Esophagus muscularis mucosa (tissue), 4 donors: ENCODE results near the gene RAD51B. TPM values are rescaled to one million over a fixed set of nuclear protein-coding genes. Genes with fewer than 3 reads are reported as not detected.

ENCODE experiments used
- DNase-seq: peaks from one replicate; pipeline ENCODE4 v3.0.0-alpha.2; 2017; ENCODE audit errors: extremely low spot score
- H3K27ac ChIP-seq, 4 donors: fragments of 200-600 bp; sonication (generic); replicated peaks in 1 of 4; 1 replicate in 3 of 4; 2 replicates in 1 of 4; pipeline ENCODE4 v1.5.1; 2016 to 2019; ENCODE audit warnings: mild to moderate bottlenecking in 1 of 4
- H3K27me3 ChIP-seq, 4 donors: fragments of 200-600 bp; sonication (generic); one replicate each; pipeline versions ENCODE4 v1.5.1 to v1.6.0; 2016 to 2019
- H3K36me3 ChIP-seq, 4 donors: fragments of 200-600 bp; sonication (generic); one replicate each; pipeline ENCODE4 v1.5.1; 2016 to 2019
- H3K4me1 ChIP-seq, 4 donors: fragments of 200-600 bp; sonication (generic); one replicate each; pipeline ENCODE4 v1.5.1; 2016 to 2019
- H3K4me3 ChIP-seq, 4 donors: fragments of 200-600 bp; sonication (generic); 1 replicate in 2 of 4; 2 replicates in 2 of 4; pipeline ENCODE4 v1.5.1; 2016 to 2019; ENCODE audit warnings: mild to moderate bottlenecking in 4 of 4, moderate library complexity in 1 of 4
- H3K9me3 ChIP-seq, 4 donors: fragments of 200-600 bp; sonication (generic); 1 replicate in 3 of 4; 2 replicates in 1 of 4; pipeline ENCODE4 v1.5.1; 2016 to 2019
- CTCF ChIP-seq, 3 experiments: fragments of 200-600 bp in 2 of 3; fragments of 450-650 bp in 1 of 3; sonication (generic) in 2 of 3; IDR thresholded peaks; one replicate each; pipeline ENCODE4 v1.5.1; 2017 to 2019; ENCODE audit warnings: antibody characterized with exemption in 3 of 3, mild to moderate bottlenecking in 2 of 3, moderate library complexity in 1 of 3
- EP300 ChIP-seq: sonication (generic); formaldehyde crosslinking; IDR thresholded peaks from one replicate; pipeline ENCODE4 v1.6.1; 2017; ENCODE audit warnings: antibody characterized with exemption
- POLR2A ChIP-seq: fragments of 450-650 bp; IDR thresholded peaks from one replicate; pipeline ENCODE4 v1.6.1; 2017; ENCODE audit warnings: antibody characterized with exemption, moderate library complexity, mild to moderate bottlenecking, low read depth
- POLR2AphosphoS5 ChIP-seq, 2 donors: sonication (generic); formaldehyde crosslinking; IDR thresholded peaks; one replicate each; pipeline ENCODE4 v1.6.1; 2017; ENCODE audit warnings: antibody characterized with exemption in 2 of 2
- WGBS: methylation state at CpG from one replicate; pipeline ENCODE4 v1.1.5; 2018; 5-methylcytosine and 5-hydroxymethylcytosine counted together
- intact Hi-C: fragments of 100-400 bp; cut with DNase I; formaldehyde crosslinking; loops from one replicate; pipeline ENCODE4 v1.15.1; 2023
- total RNA-seq, 4 donors: library from RNA; depleted of rRNA; stranded (reverse); fragments of >200 nt; gene quantifications; one replicate each; pipeline versions ENCODE4 v1.1.0 to v1.2.1, GENCODE V29; 2016

The RAD51B gene
- total RNA-seq, 4 donors from 2014 or later: 2.8 to 11.1 (median 5.1) TPM

- H3K36me3 ChIP-seq: no peaks in the 10 kb centered on the region
- peaks cover 11 to 31% (median 31%) of the 10 kb centered on the region in 4 donors for H3K4me1 ChIP-seq
- intact Hi-C loops: no loop called here
- 93% methylated on average over 1 of the region's 1 CpG for WGBS
- TF ChIP-seq POLR2AphosphoS5 (IDR thresholded peaks at IDR 0.05) (no peak), EP300 (no peak), POLR2A (no peak), CTCF (IDR thresholded peaks at IDR 0.05) (no peak)
- DNase-seq: no peak
- H3K9me3 ChIP-seq: no peaks in the 10 kb centered on the region
- H3K4me3 ChIP-seq: no peak overlapping the region
- no peaks in the 10 kb centered on the region for H3K27me3 ChIP-seq
- H3K27ac ChIP-seq: peak overlapping the region; percentile 74 to 79 (median 76)
These were observed 538.9 kb downstream of the RAD51B start for GRCh38 chr14:68358500-68358899.

DNA sequence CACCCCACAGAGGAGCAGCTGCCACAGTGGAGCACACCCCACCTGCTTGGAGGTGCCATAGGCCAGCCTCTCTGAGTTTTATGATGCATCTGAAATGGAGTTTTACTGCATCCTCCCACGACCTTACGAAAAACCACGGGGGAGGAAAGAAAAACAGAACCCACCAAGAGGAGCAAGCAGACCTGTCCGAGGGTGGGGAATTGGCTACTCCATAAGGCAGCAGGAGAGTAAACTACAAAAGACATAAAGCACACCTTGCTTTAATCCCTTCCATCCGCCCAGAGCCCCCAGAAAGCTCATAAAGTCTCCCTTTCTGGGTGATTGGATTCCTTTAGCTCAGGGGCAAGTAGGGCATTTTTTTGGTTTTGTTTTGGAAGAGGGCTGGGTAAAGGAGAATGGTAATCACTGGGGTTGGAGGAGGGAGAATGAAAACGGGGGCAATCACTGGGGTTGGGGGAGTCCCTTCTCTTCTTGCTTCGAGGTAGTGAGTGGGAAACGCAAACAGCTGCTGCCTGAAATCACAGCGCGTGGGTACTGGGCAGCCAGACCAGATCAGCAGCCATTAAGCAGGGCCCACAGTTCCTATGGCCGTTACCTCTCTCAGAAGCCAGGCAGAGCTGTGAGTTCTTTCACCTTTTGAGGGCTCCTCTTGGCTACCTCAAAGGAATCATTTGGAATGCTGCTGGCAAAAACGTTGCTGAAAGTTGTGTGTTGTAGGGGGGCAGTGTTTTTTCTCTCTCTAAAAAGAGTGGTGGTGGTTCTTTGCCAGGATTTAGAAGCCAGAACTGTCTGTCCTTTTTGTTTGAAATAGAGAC, 539.6 kb downstream of the RAD51B start:
- TF ChIP-seq EP300 (no peak), POLR2A (no peak), POLR2AphosphoS5 (IDR thresholded peaks at IDR 0.05) (no peak), CTCF (IDR thresholded peaks at IDR 0.05) (no peak)

DNA sequence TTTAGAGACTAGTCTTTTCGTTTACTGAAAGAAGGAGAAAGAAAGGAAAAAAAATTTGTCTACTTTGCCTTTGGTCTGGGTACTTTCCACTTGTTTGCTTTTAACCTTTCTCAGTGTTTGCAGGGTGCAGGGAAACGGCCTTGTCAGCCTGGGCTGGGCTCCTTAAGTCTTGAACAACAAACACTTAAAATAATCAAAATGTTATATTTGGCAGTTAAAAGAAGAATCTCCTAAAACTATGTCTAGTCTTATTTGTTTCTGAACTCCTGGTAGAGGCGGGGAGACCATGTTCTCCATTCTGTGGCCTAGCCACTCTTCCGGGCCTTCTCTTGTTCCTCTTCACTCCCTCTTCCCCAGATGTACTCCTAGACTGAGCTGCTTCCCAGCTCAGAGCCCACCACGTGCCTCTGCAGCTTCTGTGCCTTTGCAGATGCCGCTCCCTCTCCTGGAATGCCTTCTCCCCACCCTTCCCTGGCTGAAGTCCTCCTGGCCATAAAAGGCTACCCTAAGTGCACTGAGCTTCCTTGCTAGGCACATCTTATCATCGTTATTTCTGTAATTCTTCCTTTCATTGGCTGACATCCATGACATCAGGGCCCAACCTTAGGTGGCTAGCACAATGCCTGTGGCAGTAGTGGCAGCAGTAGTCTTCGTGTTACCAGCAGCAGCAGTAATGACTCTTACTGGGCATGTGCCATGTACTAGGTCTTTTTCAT, 540.4 kb downstream of the RAD51B start:
- TF ChIP-seq CTCF (IDR thresholded peaks at IDR 0.05): no peak
- TF ChIP-seq EP300: no peak
- TF ChIP-seq POLR2A: no peak
- peak; percentile 52 to 72 for TF ChIP-seq POLR2AphosphoS5 (IDR thresholded peaks at IDR 0.05)
- 39% methylated on average over 8 of the region's 8 CpGs for WGBS
- no peak overlapping the region for H3K4me3 ChIP-seq
- no peaks in the 10 kb centered on the region for H3K36me3 ChIP-seq
- peaks cover 18 to 46% (median 42%) of the 10 kb centered on the region in 4 donors for H3K4me1 ChIP-seq
- no peaks in the 10 kb centered on the region for H3K9me3 ChIP-seq
- no peaks in the 10 kb centered on the region for H3K27me3 ChIP-seq
- DNase-seq: no peak
- H3K27ac ChIP-seq: peak overlapping the region; percentile 74 to 79 (median 76)
- intact Hi-C loops: no loop called here

More for the DNA sequence above, 539.6 kb downstream of the RAD51B start:
- DNase-seq: no peak
- H3K27me3 ChIP-seq: no peaks in the 10 kb centered on the region
- H3K27ac ChIP-seq: peak overlapping the region; percentile 74 to 79 (median 76)
- WGBS: 77% methylated on average over 11 of the region's 12 CpGs
- H3K36me3 ChIP-seq: no peaks in the 10 kb centered on the region
- no peaks in the 10 kb centered on the region for H3K9me3 ChIP-seq
- peaks cover 11 to 38% (median 34%) of the 10 kb centered on the region in 4 donors for H3K4me1 ChIP-seq
- intact Hi-C loops: no loop called here
- no peak overlapping the region for H3K4me3 ChIP-seq

DNA sequence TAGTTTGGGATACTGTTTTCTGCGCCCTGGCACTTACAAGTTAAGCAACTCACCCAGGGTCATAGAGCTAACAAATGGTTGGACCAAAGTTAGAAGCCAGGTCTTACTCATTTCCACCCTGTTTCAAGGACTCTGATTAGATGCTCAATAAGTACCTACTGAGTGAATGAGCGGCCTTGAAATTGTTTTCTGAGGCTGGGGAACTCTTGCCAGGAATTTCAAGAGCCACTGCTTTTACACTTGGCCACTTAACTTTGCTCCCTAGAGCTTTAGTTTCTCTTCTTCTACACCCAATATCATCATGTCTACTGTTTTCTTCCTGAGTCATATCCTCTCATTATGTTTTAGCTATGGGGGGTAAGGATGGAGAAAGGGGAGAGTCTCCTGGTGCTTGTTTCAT, 541.7 kb downstream of the RAD51B start:
- H3K27me3 ChIP-seq: no peaks in the 10 kb centered on the region
- peak overlapping the region in 3 of 4 donors; percentile 74 to 78 (median 74) for H3K27ac ChIP-seq
- no peak for TF ChIP-seq POLR2A
- no peaks in the 10 kb centered on the region for H3K9me3 ChIP-seq
- H3K36me3 ChIP-seq: no peaks in the 10 kb centered on the region
- H3K4me1 ChIP-seq: peaks cover 23 to 53% (median 50%) of the 10 kb centered on the region in 4 donors
- H3K4me3 ChIP-seq: no peak overlapping the region
- DNase-seq: no peak
- WGBS: 83% methylated on average over 2 of the region's 2 CpGs
- intact Hi-C loops: no loop called here

DNA sequence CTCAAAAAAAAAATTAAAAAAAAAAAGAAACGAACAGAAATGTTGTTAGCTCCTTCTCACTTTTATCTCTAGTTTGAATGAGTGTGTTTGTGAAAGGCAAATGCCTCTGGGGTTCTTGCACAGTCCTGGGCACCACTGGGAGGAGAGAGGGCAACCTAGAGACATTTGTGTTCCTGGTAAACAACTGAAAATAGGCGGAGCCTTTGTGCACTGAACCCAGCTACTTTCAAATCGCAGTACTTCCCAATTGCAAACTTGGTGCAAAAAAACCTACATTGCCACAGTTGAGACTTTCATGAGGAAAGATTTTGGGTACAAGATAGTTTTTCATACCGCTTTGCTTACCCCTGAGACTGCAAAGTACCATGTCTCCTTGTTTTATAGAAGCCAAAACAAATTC, 543.3 kb downstream of the RAD51B start:
- H3K4me3 ChIP-seq: no peak overlapping the region
- 79% methylated on average over 4 of the region's 4 CpGs for WGBS
- no peak overlapping the region for H3K27ac ChIP-seq
- H3K4me1 ChIP-seq: peaks cover 33 to 69% (median 61%) of the 10 kb centered on the region in 4 donors
- no peak for DNase-seq
- intact Hi-C loops: no loop called here
- H3K27me3 ChIP-seq: no peaks in the 10 kb centered on the region
- TF ChIP-seq POLR2A (no peak), EP300 (no peak), POLR2AphosphoS5 (IDR thresholded peaks at IDR 0.05) (no peak), CTCF (IDR thresholded peaks at IDR 0.05) (no peak)
- H3K36me3 ChIP-seq: no peaks in the 10 kb centered on the region
- no peaks in the 10 kb centered on the region for H3K9me3 ChIP-seq
